Spleen (tissue), 7 donors: ENCODE measurements around the gene ARHGEF28.

Experiments
- POLR2A ChIP-seq, 3 donors: fragments of 450-650 bp; IDR thresholded peaks; one replicate each; pipeline ENCODE4 v1.5.1; 2017; ENCODE audit warnings: antibody characterized with exemption in 3 of 3, mild to moderate bottlenecking in 1 of 3
- POLR2AphosphoS5 ChIP-seq, 3 donors: sonication (generic); formaldehyde crosslinking; IDR thresholded peaks; one replicate each; pipeline ENCODE4 v1.5.1; 2017; ENCODE audit warnings: antibody characterized with exemption in 3 of 3
- TF ChIP-seq, protein P1 (sequence below), 11 experiments: fragments of 200-600 bp in 7 of 11; fragments of 450-650 bp in 4 of 11; sonication (generic) in 4 of 11; IDR thresholded peaks in 8 of 11; conservative IDR thresholded peaks in 3 of 11; 1 replicate in 7 of 11; 2 replicates in 4 of 11; pipeline versions ENCODE4 v1.4.0 to v1.8.0; 2016 to 2021; ENCODE audit warnings: antibody characterized with exemption in 11 of 11, inconsistent platforms in 4 of 11, mild to moderate bottlenecking in 1 of 11
- donor health status: DM: no; HTN: no; CAD: no; lungs with moderate emphysema.
- donor health status: DM: no; HTN: no; CAD: no.
- donor health status: DM: no; HTN: no; CAD: no.

DNA sequence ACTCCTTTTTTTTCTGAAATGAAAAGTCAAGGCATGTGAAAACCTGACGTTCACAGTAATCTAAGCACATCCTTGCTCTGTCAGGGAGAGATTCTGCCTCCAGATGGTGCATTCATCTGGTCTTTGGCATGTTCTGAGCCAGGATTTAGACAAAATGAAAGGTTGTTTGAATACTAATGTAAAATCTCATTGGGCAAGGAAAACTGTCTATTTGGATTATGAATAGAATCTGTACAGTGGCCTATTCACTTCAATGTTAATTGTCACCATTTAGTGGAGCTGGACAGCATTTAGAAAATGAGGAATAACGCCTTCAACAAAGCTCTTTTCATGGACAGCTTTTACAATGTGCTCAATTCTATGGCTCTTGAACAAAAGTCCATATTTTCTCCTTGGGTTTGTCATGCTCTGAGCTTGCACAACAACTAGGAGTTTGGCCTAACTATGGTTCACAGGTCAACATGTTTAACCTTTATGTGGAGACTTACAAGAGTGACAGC lies 28.9 kb downstream of the ARHGEF28 start:
- TF ChIP-seq, protein P1, sequence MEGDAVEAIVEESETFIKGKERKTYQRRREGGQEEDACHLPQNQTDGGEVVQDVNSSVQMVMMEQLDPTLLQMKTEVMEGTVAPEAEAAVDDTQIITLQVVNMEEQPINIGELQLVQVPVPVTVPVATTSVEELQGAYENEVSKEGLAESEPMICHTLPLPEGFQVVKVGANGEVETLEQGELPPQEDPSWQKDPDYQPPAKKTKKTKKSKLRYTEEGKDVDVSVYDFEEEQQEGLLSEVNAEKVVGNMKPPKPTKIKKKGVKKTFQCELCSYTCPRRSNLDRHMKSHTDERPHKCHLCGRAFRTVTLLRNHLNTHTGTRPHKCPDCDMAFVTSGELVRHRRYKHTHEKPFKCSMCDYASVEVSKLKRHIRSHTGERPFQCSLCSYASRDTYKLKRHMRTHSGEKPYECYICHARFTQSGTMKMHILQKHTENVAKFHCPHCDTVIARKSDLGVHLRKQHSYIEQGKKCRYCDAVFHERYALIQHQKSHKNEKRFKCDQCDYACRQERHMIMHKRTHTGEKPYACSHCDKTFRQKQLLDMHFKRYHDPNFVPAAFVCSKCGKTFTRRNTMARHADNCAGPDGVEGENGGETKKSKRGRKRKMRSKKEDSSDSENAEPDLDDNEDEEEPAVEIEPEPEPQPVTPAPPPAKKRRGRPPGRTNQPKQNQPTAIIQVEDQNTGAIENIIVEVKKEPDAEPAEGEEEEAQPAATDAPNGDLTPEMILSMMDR (IDR thresholded peaks at IDR 0.05 in 8 of 11, conservative IDR thresholded peaks at IDR 0.05 in 3 of 11): no peak
- TF ChIP-seq POLR2A (IDR thresholded peaks at IDR 0.05): no peak
- TF ChIP-seq POLR2AphosphoS5 (IDR thresholded peaks at IDR 0.05): no peak
